HG03095 (cell line): ENCODE measurements around the gene TC2N.

Experiments used
- ATAC-seq: cut with Tn5 transposase; IDR thresholded peaks from one replicate; pipeline ENCODE4 v1.9.1; 2021; ENCODE audit warnings: moderate library complexity; ENCODE audit not compliant: unreplicated experiment

Gene TC2N

GRCh38 chr14:91731018-91731417 lies 136.3 kb downstream of the TC2N start:
- ATAC-seq = no peak

DNA sequence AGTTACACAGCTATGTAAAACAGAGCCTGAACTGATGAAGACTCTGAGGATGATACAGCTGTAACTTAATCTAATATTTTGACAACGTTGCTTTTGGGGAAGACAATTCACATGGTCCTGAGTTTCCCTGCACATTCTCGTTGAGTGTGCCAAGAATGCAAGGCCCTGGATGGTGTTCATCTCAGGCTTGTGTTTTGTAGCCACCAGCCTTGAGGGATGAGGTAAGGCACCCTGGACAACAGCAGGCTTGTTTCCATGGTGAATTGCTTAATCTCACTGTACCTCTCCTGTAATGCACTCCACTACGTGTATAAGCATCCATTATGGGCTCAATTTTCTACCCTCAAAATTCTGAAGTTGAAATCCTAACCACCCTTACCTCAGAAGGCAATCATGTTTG lies 137.6 kb downstream of the TC2N start:
- ATAC-seq = no peak
